ENCODE results near the gene VPS26C. TPM values are rescaled to one million over a fixed set of nuclear protein-coding genes. Genes with fewer than 3 reads are reported as not detected.

VPS26C gene
- total RNA-seq, 2 experiments from 2014 or later: 31.8 to 36.0 TPM

DNA sequence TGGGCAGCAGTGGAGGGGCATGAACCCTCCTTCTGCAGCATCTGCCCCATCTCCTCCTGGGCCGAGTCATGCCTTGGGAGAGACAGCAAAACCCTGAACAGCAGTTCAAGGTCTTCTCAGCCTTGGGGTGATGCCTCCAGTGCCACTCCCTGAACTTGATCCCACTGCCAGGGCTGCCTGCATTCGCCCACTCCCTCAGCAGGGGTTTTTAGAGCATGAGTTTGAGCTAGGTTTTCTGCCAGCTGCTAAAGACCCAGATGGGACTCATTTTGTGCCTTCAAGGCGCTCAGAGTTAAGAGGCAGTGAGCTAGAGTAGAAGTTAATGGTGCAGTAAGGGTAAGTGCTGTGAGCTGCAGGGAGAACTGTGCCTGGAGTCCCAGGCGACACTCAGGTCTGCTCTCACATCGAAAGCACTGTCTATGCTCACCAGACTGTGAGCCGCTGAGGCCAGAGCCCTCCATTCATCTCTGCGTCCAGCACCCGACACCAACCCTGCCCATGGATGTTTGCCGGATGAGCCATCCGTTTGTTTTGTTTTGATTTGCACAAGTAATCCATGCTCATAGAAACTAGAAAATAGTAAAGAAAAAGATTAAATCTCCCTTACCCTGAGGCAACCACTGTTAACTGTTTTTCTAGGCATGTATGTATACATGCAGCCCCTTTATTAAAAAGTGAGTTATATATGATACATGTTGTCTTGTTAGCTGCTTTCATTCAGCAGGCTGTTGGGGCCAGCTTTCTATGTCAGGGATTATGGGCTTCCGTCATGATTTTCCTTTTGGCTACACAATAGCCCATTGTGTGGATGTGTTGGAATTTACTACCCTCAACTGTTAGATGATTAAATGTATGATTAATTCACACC is 67.8 kb downstream of the VPS26C start:
- Mint-ChIP-seq H3K27ac (no peak overlapping the region), H3K9me3 (no peaks in the 10 kb centered on the region), H3K4me1 (ENCODE audit: low read depth) (no peaks in the 10 kb centered on the region), H3K27me3 (no peaks in the 10 kb centered on the region), H3K4me3 (no peak overlapping the region), H3K36me3 (ENCODE audit: low read depth) (peaks cover 91% of the 10 kb centered on the region)
- H3K27me3 ChIP-seq (ENCODE audit: control insufficient read depth in 1 of 2, insufficient read depth in 2 of 2, low read length in 2 of 2): no peaks in the 10 kb centered on the region
- no peak for DNase-seq
- CTCF ChIA-PET: no interaction called here
- no peaks in the 10 kb centered on the region for H3K9me3 ChIP-seq (ENCODE audit: control insufficient read depth in 1 of 2, insufficient read depth in 1 of 2, low read length in 2 of 2)
- intact Hi-C loops (cut with DNase I, micrococcal nuclease): no loop called here
- no peak for TF ChIP-seq CTCF (IDR thresholded peaks at IDR 0.05)
- H3K36me3 ChIP-seq (ENCODE audit: insufficient read depth, low read length): peaks cover 78% of the 10 kb centered on the region
- no peak for ATAC-seq (ENCODE audit: poor library complexity)
- no peak overlapping the region for H3K27ac ChIP-seq (ENCODE audit: low read depth in 1 of 2, low read length in 2 of 2)
- H3K4me3 ChIP-seq (ENCODE audit: low read length): no peak overlapping the region
- H3K4me1 ChIP-seq (ENCODE audit: insufficient read depth, low read length): no peaks in the 10 kb centered on the region
- POLR2A ChIA-PET: no interaction called here

DNA sequence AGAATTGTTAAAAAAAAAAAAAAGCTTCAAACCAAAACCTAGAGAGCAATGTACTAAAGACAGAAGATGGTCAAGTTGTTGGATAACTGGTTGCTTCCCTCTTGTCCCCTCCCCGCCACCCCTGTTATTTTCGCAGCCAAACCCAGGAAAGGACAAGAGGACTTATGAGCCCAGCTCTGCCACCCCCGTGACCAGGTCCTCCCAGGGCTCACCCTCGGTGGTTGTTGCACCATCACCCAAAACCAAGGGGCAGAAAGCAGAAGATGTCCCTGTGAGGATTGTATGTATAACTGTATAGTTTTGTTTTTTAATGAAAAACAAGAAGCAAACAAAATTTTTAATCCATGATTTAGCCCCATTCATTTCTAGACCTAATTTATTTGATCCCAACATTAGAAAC is 69.4 kb downstream of the VPS26C start:
- Mint-ChIP-seq H3K27ac (no peak overlapping the region), H3K27me3 (no peaks in the 10 kb centered on the region), H3K4me3 (no peak overlapping the region), H3K9me3 (no peaks in the 10 kb centered on the region), H3K4me1 (ENCODE audit: low read depth) (no peaks in the 10 kb centered on the region), H3K36me3 (ENCODE audit: low read depth) (peaks cover 93% of the 10 kb centered on the region)
- Histone ChIP-seq H3K27ac (ENCODE audit: low read depth in 1 of 2, low read length in 2 of 2) (no peak overlapping the region), H3K27me3 (ENCODE audit: control insufficient read depth in 1 of 2, insufficient read depth in 2 of 2, low read length in 2 of 2) (no peaks in the 10 kb centered on the region), H3K4me3 (ENCODE audit: low read length) (no peak overlapping the region), H3K4me1 (ENCODE audit: insufficient read depth, low read length) (no peaks in the 10 kb centered on the region), H3K9me3 (ENCODE audit: control insufficient read depth in 1 of 2, insufficient read depth in 1 of 2, low read length in 2 of 2) (no peaks in the 10 kb centered on the region), H3K36me3 (ENCODE audit: insufficient read depth, low read length) (peaks cover 86% of the 10 kb centered on the region)
- ATAC-seq (ENCODE audit: poor library complexity): no peak
- no peak for TF ChIP-seq CTCF (IDR thresholded peaks at IDR 0.05)
- intact Hi-C loops (cut with DNase I, micrococcal nuclease): no loop called here
- POLR2A ChIA-PET: no interaction called here
- no peak for DNase-seq
- CTCF ChIA-PET: no interaction called here

DNA sequence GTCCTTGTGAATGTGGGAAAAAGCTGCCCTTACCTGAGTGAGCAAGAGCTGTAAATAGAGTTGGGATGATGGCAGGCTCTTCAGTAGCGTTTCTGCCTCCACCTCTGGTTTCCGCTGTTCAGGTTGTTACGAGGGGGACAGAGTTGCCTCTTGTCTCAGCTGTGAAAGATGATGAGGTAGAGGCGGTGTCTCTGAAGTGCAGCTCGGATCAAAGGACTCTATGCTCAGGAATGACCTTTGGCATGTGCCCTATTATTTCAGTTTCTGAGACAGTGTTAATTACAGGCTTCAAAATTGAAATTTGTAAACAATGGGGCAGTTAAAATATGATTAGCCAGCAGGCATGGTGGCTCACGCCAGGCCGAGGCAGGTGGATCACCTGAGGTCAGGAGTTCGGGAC is 70.3 kb downstream of the VPS26C start:
- Mint-ChIP-seq H3K27ac (no peak overlapping the region), H3K9me3 (no peaks in the 10 kb centered on the region), H3K27me3 (no peaks in the 10 kb centered on the region), H3K4me1 (ENCODE audit: low read depth) (no peaks in the 10 kb centered on the region), H3K36me3 (ENCODE audit: low read depth) (peaks cover 93% of the 10 kb centered on the region), H3K4me3 (no peak overlapping the region)
- H3K4me3 ChIP-seq (ENCODE audit: low read length): no peak overlapping the region
- no peaks in the 10 kb centered on the region for H3K9me3 ChIP-seq (ENCODE audit: control insufficient read depth in 1 of 2, insufficient read depth in 1 of 2, low read length in 2 of 2)
- H3K27ac ChIP-seq (ENCODE audit: low read depth in 1 of 2, low read length in 2 of 2): no peak overlapping the region
- peaks cover 84% of the 10 kb centered on the region for H3K36me3 ChIP-seq (ENCODE audit: insufficient read depth, low read length)
- no peak for TF ChIP-seq CTCF (IDR thresholded peaks at IDR 0.05)
- POLR2A ChIA-PET: no interaction called here
- no peak for ATAC-seq (ENCODE audit: poor library complexity)
- CTCF ChIA-PET: no interaction called here
- intact Hi-C loops (cut with DNase I, micrococcal nuclease): no loop called here
- no peaks in the 10 kb centered on the region for H3K4me1 ChIP-seq (ENCODE audit: insufficient read depth, low read length)
- no peak for DNase-seq
- H3K27me3 ChIP-seq (ENCODE audit: control insufficient read depth in 1 of 2, insufficient read depth in 2 of 2, low read length in 2 of 2): no peaks in the 10 kb centered on the region

All from CD4-positive, alpha-beta T cell (primary cell).